Fibroblast of pulmonary artery (primary cell): Measurements from ENCODE around the gene TMEM59.

Experiments
- DNase-seq: peaks from one replicate; pipeline ENCODE4 v3.0.0-alpha.2; 2010; ENCODE audit warnings: low read depth
- H3K4me3 ChIP-seq: replicated peaks from 2 replicates; pipeline ENCODE4 v1.5.1; 2011; ENCODE audit warnings: low read depth, mild to moderate bottlenecking, control low read depth, low read length, moderate library complexity
- TF ChIP-seq, protein P1 (sequence below): IDR thresholded peaks from 2 replicates; pipeline ENCODE4 v1.5.1; 2011; ENCODE audit warnings: mild to moderate bottlenecking, control low read depth, low read length, inconsistent platforms; ENCODE audit errors: missing control alignments

Gene TMEM59

GRCh38 chr1:54094001-54094729 lies 41.2 kb upstream of the TMEM59 start:
- DNase-seq = no peak
- H3K4me3 ChIP-seq = no peak overlapping the region
- TF ChIP-seq, protein P1, sequence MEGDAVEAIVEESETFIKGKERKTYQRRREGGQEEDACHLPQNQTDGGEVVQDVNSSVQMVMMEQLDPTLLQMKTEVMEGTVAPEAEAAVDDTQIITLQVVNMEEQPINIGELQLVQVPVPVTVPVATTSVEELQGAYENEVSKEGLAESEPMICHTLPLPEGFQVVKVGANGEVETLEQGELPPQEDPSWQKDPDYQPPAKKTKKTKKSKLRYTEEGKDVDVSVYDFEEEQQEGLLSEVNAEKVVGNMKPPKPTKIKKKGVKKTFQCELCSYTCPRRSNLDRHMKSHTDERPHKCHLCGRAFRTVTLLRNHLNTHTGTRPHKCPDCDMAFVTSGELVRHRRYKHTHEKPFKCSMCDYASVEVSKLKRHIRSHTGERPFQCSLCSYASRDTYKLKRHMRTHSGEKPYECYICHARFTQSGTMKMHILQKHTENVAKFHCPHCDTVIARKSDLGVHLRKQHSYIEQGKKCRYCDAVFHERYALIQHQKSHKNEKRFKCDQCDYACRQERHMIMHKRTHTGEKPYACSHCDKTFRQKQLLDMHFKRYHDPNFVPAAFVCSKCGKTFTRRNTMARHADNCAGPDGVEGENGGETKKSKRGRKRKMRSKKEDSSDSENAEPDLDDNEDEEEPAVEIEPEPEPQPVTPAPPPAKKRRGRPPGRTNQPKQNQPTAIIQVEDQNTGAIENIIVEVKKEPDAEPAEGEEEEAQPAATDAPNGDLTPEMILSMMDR = no peak

DNA sequence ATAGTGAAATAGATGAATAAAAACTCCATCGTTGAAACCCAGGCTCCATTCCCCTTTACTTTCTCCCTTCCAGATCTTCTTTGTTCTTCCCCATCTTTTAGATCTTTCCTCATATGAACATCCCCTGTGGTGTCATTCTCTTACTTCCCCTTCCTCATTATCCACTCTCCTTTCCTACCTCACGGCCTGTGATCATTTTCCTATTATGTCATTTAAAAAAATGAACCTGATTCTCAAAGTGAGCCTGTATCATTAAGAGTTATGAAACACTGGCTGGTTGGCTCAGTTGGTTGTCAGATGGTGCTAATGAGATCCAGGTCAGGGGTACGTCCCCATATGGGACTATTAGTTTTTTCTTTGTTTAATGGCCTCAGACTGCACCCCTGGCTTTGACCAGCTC lies 38.7 kb upstream of the TMEM59 start:
- TF ChIP-seq, protein P1 = no peak
- no peak for DNase-seq
- H3K4me3 ChIP-seq = no peak overlapping the region

- TF ChIP-seq, protein P1 = no peak
- H3K4me3 ChIP-seq = no peak overlapping the region
- DNase-seq = no peak
Measured at GRCh38 chr1:54088385-54088784, 35.4 kb upstream of the TMEM59 start.

- DNase-seq = no peak
- H3K4me3 ChIP-seq = no peak overlapping the region
- TF ChIP-seq, protein P1 = no peak
Measured at GRCh38 chr1:54086754-54087153, 33.8 kb upstream of the TMEM59 start.

DNA sequence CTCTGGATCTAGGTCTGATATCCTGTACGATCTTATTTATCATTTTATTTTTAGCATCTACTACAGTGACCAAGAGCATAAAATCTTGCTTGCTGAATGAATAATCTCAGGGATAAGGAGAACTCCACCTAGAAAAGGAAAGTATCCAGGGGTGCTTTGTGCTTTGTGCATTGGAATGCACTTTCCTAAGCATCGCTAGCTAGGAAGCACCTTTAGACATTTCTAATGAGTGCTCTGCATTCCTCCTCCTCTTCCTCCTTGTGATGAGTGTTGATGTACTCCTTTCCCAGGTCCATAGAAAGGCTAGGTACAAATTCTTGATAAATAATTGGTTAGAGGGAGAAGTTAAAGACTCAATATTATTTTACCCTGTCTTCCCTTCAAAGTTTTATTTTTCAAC lies 31.8 kb upstream of the TMEM59 start:
- no peak overlapping the region for H3K4me3 ChIP-seq
- DNase-seq = no peak
- TF ChIP-seq, protein P1 = no peak

DNA sequence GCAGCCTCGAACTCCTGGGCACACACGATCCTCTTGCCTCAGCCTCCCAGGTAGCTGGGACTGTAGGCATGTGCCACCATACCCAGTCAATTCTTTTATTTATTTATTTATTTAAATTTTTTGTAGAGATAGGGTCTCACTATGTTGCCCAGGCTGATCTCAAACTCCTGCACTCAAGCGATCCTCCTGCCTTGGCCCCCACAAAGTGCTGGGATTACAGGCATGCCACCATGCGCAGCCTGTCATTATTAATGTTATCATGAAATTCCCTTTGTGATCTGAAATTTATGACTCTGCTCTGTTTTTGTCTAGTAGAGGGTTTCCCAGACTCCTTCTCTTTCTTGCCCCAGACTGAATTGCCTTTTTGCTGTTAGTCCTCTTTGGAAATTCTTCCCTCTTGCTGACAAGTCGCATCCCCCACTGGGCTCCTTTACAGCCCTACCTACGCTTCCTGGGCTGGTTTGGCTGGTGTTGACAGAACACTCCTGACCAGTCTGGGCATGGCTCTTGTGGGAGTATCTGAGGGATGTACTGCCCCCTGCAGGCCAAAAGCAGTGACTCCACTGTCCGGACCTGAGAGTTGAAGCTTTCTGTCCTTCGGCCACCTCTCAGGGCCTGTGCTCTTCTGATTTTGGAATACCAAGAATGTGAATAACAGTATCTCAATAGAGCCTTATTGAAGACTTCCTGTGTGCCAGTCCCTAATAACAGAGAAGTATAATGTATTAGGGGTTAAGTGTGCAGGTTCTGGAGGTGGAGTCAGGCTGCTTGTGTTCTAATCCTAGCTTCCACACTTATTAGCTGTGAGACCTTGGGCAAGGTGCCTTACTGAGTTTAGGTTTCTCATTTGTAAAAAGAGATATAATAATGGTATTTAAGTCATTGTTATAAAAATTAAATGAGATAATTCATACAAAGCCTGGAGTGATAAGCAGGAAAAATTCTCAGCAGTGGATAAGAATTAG lies 28.6 kb upstream of the TMEM59 start:
- peak; percentile 82 for DNase-seq
- H3K4me3 ChIP-seq = no peak overlapping the region
- TF ChIP-seq, protein P1 = peak; percentile 88
